Activated T-cell treated with anti-CD3 and anti-CD28 coated beads, Interleukin-2, amount 50 U/mL, for 4 hours (primary cell): ENCODE results near the gene HRCT1. TPM values are rescaled to one million over a fixed set of nuclear protein-coding genes. Genes with fewer than 3 reads are reported as not detected.
"Not testable (repeated sequence)": the region's sequence is repeated elsewhere in the genome, so short reads cannot be mapped to it uniquely, and the experiment has no call there.

Source experiments
- ATAC-seq, 2 donors: fragments of 200-7000 bp; cut with Tn5 transposase; one replicate each; pipeline ENCODE4 v1.10.0; 2021
- DNase-seq: peaks from one replicate; pipeline ENCODE4 v3.0.0-alpha.2; 2020
- H3K27me3 Mint-ChIP-seq: one replicate; pipeline ENCODE4 v1.8.0; 2021; ENCODE audit warnings: low read depth, mixed read lengths
- H3K36me3 Mint-ChIP-seq: one replicate; pipeline ENCODE4 v1.8.0; 2022; ENCODE audit warnings: mixed read lengths; ENCODE audit not compliant: insufficient read depth
- H3K4me1 Mint-ChIP-seq: one replicate; pipeline ENCODE4 v1.8.0; 2021; ENCODE audit warnings: low read depth, mixed read lengths
- H3K4me3 Mint-ChIP-seq: one replicate; pipeline ENCODE4 v1.8.0; 2021; ENCODE audit warnings: mild to moderate bottlenecking, moderate library complexity, mixed read lengths
- H3K9me3 Mint-ChIP-seq: one replicate; pipeline ENCODE4 v1.8.0; 2021; ENCODE audit warnings: mixed read lengths
- total RNA-seq, 3 donors: library from RNA; stranded (reverse); gene quantifications; one replicate each; pipeline ENCODE4 v1.2.1, GENCODE V29; 2021

Gene HRCT1
- total RNA-seq, 3 donors from 2014 or later: not detected

DNA sequence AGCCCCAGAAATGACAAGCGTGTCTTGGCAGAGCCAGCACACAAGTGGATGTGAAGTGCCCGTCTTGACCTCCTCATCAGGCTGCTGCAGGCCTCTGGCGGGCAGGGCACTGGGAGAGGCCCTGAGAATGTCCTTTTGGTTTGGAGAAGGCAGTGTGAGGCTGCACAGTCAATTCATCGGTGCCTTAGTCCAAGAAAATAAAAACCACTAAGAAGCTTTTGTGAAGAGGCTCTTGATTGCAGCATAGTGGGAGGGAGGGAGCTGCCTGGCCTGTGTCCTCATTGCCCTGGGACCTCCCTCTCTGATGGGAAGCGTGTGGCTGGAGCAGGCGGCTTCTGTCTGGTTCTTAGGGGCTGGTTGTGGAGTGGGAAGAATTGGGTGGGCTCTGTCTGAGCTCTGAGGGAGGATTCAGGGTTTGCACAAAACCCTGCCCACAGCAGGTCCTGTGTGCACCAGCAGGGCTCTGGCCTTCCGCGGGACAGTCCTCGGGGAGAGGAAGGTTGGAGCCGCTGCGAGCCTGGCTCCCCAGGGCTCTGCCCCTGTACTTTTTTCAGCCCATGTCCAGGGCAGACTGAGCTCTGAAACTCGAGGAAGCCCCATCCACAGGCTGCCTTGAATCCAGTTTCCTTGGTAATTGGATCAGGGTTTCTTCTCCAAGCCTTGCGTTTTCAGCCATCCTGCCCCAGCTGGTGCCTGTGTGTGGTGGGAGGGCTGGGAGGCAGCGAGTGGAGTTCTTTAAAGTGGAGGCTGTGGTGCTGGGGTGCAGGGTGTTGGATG, 1.1 kb downstream of the HRCT1 start:
- no peak for ATAC-seq
- Mint-ChIP-seq H3K4me1 (peaks cover 63% of the 10 kb centered on the region), H3K36me3 (no peaks in the 10 kb centered on the region), H3K4me3 (no peak overlapping the region), H3K27me3 (peaks cover 2% of the 10 kb centered on the region), H3K9me3 (no peaks in the 10 kb centered on the region)
- DNase-seq: no peak

DNA sequence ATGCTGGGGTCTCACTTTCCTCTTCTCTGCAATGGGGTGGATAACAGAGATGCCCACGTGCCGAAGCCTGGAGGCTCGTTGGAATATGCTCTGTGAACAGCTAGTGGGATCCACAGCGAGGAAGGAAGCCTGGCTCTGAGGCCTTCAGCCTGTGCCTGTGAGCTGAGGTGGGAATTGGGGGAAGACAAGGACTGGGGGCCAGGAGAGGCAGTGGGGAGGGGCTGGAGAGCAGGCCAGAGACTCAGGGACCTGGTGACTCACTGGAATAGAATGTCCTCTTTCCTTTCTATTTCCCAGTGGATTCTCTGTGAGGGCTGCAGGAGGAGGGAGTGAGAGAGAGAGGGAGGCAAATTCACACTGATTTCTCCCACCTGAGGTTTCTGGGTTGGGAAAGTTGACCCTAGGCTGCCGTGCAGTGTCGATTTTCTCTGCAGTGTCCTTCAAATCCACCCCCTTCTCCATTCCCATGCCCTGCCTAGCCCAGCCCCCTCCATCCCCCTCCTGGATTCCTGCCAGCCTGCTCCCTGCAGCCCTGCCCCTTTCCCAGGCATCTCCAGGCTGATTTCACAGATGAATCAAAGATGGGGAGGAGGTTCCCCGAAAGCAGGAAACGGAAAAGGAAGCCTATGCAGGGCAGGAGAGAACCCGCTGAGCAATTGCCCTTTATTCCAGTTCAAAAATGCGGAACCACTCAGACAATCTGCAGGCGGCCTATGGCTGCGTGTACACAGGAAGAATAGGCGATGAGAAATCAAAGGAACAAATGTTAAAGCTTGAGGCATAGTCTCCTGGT, 1.9 kb downstream of the HRCT1 start:
- Mint-ChIP-seq H3K4me1 (peaks cover 62% of the 10 kb centered on the region), H3K27me3 (peaks cover under 1% of the 10 kb centered on the region), H3K36me3 (no peaks in the 10 kb centered on the region), H3K9me3 (no peaks in the 10 kb centered on the region), H3K4me3 (no peak overlapping the region)
- DNase-seq: no peak
- peak in 1 of 2 donors; percentile 16 for ATAC-seq

DNA sequence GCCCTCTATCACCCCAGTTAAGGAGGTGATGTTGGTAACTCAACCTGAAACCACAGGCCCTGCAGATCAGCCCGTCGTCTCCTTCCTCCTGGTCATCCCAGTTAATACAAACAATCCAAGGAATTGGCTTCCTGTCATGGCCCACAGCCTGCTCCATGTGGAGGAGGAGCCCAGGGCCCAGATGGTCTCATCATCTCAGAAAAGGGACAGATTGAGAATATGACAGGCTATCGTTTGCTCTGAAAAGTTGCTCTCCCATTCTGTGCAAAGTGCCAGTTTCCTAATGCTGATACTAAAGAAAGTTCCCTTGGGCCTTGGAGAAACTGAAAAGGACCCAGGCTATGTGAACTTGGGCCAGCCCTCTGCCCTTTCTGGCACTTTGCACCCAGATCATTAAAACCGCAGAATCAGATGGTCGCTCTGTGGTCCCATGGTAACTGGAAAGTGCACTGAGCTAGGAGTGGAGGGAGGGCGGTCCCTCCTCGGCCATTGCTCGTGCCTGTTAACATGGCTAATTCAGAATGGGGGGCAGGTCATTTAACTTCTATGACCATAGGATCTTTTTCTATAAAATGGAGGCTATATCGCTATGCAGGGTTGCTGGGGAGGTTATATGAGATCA, 2.6 kb downstream of the HRCT1 start:
- DNase-seq (no peak), ATAC-seq (no peak)
- Mint-ChIP-seq H3K27me3 (no peaks in the 10 kb centered on the region), H3K9me3 (no peaks in the 10 kb centered on the region), H3K4me1 (peaks cover 57% of the 10 kb centered on the region), H3K4me3 (no peak overlapping the region), H3K36me3 (no peaks in the 10 kb centered on the region)

DNA sequence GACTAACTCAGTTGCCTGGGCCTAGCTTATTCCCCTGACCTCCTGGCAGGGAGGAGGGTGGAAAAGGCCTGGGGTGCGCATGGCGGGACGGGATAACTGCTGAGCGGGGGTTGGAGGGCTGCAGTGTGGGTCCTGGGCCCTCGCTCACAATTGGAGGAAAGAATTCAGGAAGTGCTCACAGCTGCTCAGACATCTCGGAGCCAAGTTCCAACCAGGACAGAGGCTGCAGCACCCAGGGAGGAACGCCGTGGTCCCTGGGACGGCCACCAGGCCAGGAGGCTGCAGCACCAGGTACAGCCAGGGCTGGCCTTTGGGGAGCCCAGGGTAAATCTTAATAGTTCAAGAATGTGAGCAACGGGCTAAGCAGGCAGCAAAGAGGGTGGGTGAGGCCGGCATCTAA, 3.3 kb downstream of the HRCT1 start, which contains the start of gene SPAAR:
Gene SPAAR (plus strand): TSS at position 217 of the 400 bp plus-strand sequence. CDS start 974 bp downstream, outside the sequence.
- ATAC-seq (no peak), DNase-seq (no peak)
- Mint-ChIP-seq H3K9me3 (no peaks in the 10 kb centered on the region), H3K27me3 (no peaks in the 10 kb centered on the region), H3K4me1 (peaks cover 55% of the 10 kb centered on the region), H3K4me3 (peak within 1 kb of the TSS; percentile 7), H3K36me3 (no peaks in the 10 kb centered on the region)

DNA sequence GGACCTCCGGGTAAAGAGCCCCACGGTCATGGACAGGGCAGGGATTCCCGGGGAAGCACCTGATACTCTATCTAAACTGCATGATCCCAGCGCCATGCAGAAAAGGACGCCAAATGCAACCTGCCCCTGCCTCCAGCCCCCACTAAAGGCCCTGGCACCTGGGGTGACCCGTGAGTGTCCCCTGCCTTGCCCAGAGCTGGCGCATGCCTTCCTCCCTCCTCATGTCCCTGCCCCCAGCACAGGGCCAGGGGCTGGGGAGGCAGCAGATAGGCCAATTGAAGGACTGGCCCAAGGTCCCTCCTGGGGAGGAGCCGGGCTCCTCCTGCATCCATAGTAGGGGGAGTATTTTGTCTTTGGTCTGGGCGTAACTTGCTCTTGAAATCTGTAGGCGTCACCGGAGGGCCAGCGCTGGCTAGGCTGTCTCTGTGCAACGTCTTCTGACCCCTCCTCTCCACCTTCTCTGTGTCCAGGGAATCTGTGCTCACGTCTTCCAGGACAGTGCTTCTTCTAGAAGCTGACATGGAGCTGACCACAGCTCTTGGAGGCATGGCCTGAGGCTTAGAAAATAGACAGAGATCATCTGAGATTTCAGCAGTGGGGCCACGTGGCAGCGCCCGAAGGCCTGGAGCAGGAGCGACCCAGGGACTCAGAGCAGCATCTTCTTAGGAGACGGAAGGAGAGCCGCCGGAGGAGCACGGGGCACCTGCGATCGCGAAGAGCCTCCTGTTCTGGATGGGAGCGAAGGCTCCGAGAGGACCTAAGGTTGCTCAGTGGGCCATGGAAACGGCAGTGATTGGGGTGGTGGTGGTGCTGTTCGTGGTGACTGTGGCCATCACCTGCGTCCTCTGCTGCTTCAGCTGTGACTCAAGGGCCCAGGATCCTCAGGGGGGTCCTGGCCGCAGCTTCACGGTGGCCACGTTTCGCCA, 3.9 kb downstream of the HRCT1 start:
- Mint-ChIP-seq H3K36me3 (no peaks in the 10 kb centered on the region), H3K4me1 (peaks cover 55% of the 10 kb centered on the region), H3K4me3 (no peak overlapping the region), H3K27me3 (no peaks in the 10 kb centered on the region), H3K9me3 (no peaks in the 10 kb centered on the region)
- DNase-seq (no peak), ATAC-seq (no peak)

DNA sequence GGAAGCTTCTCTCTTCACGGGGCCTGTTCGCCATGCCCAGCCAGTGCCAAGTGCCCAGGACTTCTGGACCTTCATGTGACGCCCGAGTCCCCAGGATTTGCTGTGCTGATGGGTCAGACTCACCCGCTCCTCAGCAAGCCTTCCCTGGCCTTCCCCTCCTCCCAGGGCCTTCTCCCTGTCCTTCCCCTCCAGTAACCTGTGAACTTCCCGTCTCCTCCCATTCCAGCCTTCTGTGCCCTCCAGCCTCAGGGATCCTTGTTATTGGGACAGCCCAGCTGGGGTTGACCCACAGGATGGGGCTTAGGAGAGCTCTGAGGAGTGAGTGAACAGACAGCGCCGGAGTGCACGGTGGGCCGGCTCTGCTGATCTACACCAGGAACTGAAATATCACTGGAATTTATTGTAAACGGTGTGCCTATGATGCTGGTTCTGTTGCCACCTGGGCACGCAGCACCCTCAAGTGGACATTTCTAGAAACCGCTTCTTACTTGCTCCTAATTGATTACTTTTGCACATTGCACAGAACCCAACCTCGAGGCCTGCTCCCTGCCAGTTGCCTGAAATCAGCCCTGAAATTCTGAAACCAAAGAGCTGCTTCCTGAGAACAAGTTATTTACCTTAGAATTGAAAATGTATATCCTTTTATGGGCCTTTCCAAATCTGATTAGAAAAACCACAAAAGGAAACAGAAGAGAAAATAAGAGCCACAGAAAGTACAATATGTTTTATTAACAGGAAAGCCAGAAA, 4.8 kb downstream of the HRCT1 start:
- H3K36me3 Mint-ChIP-seq: no peaks in the 10 kb centered on the region
- no peaks in the 10 kb centered on the region for H3K9me3 Mint-ChIP-seq
- H3K4me3 Mint-ChIP-seq: peak overlapping the region; percentile 45
- peaks cover 54% of the 10 kb centered on the region for H3K4me1 Mint-ChIP-seq
- ATAC-seq (peak; percentile 46 to 55), DNase-seq (peak; percentile 30)
- H3K27me3 Mint-ChIP-seq: no peaks in the 10 kb centered on the region

DNA sequence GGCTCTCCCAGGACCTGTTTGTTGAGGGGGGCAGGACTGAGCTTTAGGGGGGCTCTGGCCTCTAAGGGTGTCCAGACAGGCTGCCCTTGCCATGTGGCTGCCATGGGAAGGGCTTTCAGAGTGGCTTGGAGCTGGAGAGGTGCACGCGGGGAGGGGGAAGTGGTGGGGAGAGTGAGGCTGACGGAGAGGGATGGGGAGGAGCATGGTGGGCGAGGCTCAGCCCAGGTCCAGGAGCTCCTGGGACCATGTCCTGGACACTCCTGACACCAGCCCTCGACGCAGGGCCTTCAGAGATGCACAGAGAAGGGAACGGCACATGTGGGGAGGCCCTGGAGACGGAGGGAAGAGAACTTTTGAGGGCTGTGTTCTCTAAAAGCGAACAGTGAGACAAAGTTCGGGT, 5.7 kb downstream of the HRCT1 start:
- no peaks in the 10 kb centered on the region for H3K9me3 Mint-ChIP-seq
- ATAC-seq (no peak), DNase-seq (no peak)
- no peaks in the 10 kb centered on the region for H3K36me3 Mint-ChIP-seq
- no peak overlapping the region for H3K4me3 Mint-ChIP-seq
- peaks cover 52% of the 10 kb centered on the region for H3K4me1 Mint-ChIP-seq
- H3K27me3 Mint-ChIP-seq: no peaks in the 10 kb centered on the region

DNA sequence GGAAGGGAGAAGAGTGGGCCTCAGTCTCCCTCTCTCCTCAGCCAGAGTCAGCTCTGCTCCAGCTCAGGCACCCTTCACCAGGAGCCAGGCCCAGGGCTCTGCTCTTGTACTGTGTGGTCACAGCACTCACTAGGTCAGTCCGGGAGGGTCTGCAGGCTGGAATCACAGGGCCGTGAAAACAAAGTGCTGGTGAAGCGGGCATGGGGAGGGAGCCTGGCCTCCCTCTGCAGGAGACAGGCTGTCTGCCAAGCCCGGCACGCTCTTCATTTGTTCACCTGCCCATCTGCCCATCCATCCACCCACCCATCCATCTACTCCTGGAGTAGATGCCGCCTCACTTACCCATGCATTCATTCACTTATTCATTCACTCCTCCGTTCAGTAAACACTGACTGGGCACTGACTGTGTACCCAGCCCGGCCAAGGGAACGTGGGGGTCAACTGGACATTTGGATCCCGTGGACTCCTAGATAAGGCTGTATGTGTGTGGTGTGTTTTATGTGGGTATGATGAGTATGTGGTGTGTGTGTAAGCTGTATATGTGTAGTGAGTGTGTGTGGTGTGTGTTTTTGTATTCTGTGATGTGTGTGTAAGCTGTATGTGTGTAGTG, 6.9 kb downstream of the HRCT1 start:
- ATAC-seq: no peak
- H3K36me3 Mint-ChIP-seq: no peaks in the 10 kb centered on the region
- H3K9me3 Mint-ChIP-seq: no peaks in the 10 kb centered on the region
- no peak for DNase-seq
- peaks cover 41% of the 10 kb centered on the region for H3K4me1 Mint-ChIP-seq
- H3K27me3 Mint-ChIP-seq: no peaks in the 10 kb centered on the region
- H3K4me3 Mint-ChIP-seq: no peak overlapping the region

DNA sequence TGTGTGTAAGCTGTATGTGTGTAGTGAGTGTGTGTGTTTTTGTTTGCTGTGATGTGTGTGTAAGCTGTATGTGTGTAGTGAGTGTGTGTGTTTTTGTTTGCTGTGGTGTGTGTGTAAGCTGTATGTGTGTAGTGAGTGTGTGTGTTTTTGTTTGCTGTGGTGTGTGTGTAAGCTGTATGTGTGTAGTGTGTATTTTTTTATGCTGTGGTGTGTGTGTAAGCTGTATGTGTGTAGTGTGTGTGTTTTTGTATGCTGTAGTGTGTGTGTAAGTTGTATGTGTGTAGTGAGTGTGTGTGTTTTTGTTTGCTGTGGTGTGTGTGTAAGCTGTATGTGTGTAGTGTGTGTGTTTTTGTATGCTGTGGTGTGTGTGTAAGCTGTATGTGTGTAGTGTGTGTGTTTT, 7.4 kb downstream of the HRCT1 start:
- not testable (repeated sequence) for ATAC-seq, H3K4me3 Mint-ChIP-seq, H3K27me3 Mint-ChIP-seq, H3K9me3 Mint-ChIP-seq, H3K36me3 Mint-ChIP-seq, DNase-seq
- peaks cover 36% of the 10 kb centered on the region for H3K4me1 Mint-ChIP-seq

DNA sequence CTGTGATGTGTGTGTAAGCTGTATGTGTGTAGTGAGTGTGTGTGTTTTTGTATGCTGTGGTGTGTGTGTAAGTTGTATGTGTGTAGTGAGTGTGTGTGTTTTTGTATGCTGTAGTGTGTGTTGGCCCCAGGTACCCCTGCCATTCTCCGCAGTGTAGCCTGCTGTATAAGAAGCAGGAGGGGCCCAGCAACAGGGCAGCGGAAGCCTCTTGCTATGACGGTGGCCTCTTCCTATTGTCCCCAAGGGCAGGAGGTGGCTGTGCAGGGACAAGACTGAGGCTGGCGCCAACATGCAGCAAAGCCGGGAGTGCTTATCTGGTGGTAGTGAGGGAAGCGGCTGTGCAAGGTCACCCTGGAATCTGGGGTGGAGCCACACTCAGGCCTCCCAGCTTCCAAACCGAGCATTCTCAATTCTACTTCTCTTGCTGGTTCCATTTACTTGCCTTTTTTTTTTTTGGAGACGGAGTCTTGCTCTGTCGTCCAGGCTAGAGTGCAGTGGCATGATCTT, 8.4 kb downstream of the HRCT1 start:
- H3K4me3 Mint-ChIP-seq: no peak overlapping the region
- no peaks in the 10 kb centered on the region for H3K36me3 Mint-ChIP-seq
- peaks cover 30% of the 10 kb centered on the region for H3K4me1 Mint-ChIP-seq
- H3K9me3 Mint-ChIP-seq: no peaks in the 10 kb centered on the region
- no peaks in the 10 kb centered on the region for H3K27me3 Mint-ChIP-seq
- DNase-seq: no peak
- no peak for ATAC-seq

DNA sequence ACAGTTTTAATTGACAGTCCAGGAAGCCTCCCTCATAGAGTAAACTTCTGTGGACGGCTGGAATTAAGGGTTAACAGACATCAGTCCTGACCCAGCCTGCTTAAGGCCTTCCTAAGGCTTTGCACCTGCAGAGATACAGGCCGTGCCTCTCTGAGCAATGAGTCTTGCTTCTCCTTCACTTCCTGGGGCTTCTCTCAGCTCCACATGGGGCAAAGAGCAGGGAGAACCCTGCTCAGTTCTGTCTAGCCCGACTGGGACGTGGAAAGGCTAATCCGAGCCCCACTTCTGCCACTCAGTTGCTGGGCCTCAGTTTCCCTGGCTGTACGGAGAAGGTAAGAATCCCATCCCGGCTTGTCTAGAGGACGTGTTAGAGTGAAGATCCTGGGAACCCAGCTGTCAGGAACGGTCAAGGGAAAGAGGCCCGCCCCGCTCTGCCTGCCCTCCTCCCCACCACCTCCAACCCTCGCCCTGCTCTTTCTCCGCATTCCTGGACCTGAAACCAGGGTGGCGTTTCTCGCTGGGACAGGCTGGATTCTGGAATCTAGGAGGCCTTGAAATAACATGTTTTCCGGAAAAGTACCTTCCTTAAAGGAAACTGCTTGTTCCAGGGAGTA, 9.8 kb downstream of the HRCT1 start:
- H3K27me3 Mint-ChIP-seq: no peaks in the 10 kb centered on the region
- no peaks in the 10 kb centered on the region for H3K9me3 Mint-ChIP-seq
- ATAC-seq: no peak
- H3K36me3 Mint-ChIP-seq: no peaks in the 10 kb centered on the region
- DNase-seq: no peak
- no peak overlapping the region for H3K4me3 Mint-ChIP-seq
- peaks cover 16% of the 10 kb centered on the region for H3K4me1 Mint-ChIP-seq

DNA sequence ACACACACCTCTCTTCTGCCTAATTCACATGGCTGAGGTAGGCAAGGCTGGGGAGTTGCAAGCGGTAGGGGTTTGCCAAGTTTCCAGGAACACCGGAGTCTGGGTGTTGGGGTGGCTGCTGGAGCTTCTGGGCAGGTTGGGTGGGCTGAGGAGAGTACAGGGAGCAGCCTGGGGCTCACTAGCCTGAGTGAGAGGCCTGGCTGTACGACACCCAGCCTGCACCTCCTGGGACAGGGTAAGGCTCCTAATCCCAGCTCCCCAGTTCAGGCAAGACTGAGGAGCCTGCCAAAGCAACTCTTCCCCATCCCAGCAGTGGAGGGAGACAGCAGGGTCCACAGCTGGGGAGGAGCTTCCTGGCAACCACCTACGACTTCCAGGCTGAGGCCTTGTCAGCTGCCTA, 11.3 kb downstream of the HRCT1 start:
- Mint-ChIP-seq H3K27me3 (no peaks in the 10 kb centered on the region), H3K4me3 (no peak overlapping the region), H3K36me3 (no peaks in the 10 kb centered on the region), H3K9me3 (no peaks in the 10 kb centered on the region), H3K4me1 (peaks cover 4% of the 10 kb centered on the region)
- no peak for DNase-seq
- ATAC-seq: no peak
